Measurements from ENCODE around the gene AMPH.

DNA sequence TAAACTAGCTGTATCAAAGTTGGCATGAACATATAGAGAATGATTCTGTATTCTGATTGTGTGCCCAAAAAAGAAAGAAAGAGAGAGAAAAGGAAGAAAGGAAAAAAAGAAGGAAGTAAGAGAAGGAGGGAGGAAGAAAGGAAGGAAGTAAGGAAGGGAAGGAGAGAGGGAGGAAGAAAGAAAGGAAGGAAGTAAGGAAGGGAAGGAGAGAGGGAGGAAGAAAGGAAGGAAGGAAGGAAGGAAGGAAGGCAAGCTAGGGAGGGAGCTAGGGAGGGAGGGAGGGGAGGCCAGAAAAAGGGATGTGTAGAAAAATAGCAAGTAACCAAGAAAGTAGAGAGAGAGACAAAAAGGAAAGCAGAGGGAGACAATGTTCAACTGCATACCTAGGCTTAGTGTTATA lies 297.0 kb downstream of the AMPH start:
- TF ChIP-seq, protein P1, sequence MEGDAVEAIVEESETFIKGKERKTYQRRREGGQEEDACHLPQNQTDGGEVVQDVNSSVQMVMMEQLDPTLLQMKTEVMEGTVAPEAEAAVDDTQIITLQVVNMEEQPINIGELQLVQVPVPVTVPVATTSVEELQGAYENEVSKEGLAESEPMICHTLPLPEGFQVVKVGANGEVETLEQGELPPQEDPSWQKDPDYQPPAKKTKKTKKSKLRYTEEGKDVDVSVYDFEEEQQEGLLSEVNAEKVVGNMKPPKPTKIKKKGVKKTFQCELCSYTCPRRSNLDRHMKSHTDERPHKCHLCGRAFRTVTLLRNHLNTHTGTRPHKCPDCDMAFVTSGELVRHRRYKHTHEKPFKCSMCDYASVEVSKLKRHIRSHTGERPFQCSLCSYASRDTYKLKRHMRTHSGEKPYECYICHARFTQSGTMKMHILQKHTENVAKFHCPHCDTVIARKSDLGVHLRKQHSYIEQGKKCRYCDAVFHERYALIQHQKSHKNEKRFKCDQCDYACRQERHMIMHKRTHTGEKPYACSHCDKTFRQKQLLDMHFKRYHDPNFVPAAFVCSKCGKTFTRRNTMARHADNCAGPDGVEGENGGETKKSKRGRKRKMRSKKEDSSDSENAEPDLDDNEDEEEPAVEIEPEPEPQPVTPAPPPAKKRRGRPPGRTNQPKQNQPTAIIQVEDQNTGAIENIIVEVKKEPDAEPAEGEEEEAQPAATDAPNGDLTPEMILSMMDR (IDR thresholded peaks at IDR 0.05): no peak
- no peak for TF ChIP-seq POLR2A (IDR thresholded peaks at IDR 0.05)

All from tibial nerve (tissue), 3 donors.